Measurements from ENCODE around the gene RPN1.
"Not testable (repeated sequence)": the region's sequence is repeated elsewhere in the genome, so short reads cannot be mapped to it uniquely, and the experiment has no call there.

RPN1 gene

GRCh38 chr3:128650096-128651050 is at the start of gene RPN1:
Gene RPN1 (minus strand): TSS chr3:128650818. CDS start chr3:128650800, 18 bp downstream.
- DNase-seq: peak; percentile 92

- DNase-seq: peak; percentile 22
These were observed 47.8 kb upstream of the RPN1 start for GRCh38 chr3:128698211-128699047.

DNA sequence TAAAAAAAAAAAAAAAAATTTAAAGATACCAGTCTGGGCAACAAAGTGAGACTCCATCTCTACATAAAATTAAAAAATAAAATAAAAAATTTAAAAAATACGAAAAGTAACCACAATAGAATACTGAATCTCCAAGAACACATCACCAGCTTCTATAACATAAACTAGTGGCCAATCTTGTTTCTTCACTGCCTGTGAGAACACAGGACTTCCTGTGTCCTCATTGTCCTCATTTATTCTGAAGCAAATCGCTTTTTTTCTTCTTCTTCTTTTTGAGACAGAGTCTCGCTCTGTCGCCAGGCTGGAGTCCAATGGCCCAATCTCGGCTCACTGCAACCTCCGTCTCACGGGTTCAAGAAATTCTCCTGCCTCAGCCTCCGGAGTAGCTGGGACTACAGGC is 46.7 kb upstream of the RPN1 start:
- DNase-seq: no peak

GRCh38 chr3:128693696-128694095 is 43.1 kb upstream of the RPN1 start:
- DNase-seq: no peak

DNA sequence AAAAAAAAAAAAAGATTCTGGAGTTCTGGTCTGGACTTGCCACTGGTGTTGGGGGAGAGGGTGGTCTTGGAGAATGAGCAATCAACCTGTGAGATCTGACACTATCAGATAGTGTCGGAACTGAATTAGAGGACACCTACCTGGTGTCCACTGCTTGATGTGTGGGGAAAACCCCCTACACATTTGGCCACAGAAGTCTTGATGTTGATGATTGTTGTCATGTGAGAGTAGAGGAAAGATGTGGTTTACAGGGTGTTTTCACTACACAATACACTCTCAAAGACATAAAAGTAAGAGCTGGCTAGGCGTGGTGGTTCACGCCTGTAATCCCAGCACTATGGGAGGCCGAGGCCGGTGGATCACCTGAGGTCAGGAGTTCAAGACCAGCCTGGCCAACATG is 38.4 kb upstream of the RPN1 start:
- no peak for DNase-seq

- DNase-seq: no peak
These were observed 35.8 kb upstream of the RPN1 start for GRCh38 chr3:128686465-128686864.

DNA sequence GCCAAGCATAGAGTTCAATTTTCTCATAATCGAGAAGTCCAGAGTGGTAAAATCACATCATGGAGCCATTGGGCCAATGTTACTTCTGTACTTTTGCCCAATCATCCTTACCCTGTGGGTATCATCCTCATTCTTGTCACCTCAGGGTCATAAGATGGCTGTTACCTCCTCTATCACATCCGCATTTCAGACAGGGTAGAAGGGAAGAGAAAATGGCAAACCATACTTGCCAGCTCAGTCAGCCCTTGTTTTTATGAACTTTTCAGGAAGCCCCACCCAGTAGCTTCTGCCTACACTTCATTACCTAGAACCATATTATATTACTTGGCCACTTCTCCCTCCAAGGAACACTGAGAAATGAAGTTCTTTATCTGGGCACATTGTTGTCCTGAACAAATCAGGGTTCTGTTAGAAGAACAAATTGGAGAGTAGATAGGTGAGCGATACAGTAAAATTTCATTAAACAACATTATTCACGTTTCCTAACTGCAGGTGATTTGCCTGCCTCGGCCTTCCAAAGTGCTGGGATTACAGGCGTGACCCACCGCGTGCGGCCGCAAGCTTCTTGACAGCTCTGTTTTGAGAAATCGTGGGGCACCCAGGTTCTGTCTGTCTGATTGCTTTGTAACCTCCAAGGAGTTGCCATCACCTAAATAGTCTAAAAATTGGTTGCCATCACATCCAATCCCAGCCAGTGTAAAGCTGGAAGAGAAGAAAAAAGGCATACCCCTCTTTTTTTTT is 34.5 kb upstream of the RPN1 start:
- DNase-seq: no peak

DNA sequence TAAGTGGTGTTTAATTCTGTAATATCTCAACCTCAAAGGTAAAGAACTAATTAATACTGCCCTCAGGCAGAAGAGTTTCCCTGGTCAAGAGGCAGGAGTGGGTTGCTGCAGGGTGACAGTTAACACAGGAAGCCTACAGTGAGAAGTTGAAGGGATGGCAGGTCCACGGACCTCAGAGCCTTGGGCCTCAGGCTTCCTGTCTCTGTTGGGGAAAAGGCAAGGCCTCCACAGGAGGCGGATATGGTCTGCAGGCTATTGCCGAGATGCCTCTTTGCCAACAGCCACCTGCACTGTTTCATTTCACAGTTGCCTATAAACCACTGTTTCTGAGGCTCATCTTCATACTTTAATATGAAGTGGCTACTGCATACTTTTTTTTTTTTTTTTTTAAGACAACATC is 33.3 kb upstream of the RPN1 start:
- no peak for DNase-seq

DNA sequence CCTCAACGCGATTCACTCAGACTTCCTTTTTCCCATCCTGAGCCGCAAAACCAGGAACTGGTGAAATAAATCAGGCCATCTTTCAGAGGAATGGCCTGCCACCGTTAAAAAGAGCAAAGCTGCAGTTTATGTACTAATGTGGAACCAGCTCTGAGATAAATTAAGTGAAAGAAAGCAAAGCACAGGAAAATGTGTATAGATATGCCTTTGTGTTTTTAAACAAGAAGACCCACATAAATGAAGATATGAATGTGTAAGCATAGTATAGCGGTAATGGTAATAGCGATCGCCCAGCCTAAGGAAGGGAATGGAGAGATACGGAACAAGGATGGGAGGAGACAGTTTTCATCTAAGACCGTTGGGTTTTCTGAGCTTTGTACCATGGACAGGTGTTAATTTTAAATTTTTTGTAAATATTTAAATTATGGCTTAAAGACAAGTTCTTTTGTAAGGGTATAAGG is 30.8 kb upstream of the RPN1 start:
- no peak for DNase-seq

- peak; percentile 96 for DNase-seq
These were observed 30.2 kb upstream of the RPN1 start for GRCh38 chr3:128680603-128681368.

DNA sequence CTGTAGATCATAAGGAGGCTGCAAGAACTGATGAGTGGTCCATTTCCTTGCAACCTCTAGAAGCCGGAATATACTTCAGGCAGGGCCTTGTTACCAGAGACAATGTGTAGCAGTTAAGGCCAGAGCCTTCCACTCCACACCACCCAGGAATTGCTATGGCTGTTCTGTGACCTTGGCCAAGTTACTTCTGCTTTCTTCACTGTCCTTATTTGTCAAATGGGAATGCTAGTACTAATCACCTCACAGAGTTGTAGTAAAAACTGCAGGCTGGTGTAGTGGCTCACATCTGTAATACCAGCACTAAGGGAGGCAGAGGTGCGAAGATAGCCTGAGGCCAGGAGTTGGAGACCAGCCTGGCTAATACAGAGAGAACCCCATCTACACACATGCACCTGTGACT is 28.7 kb upstream of the RPN1 start:
- no peak for DNase-seq

- DNase-seq: not testable (repeated sequence)
These were observed 25.2 kb upstream of the RPN1 start for GRCh38 chr3:128675802-128676201.

- no peak for DNase-seq
These were observed 23.7 kb upstream of the RPN1 start for GRCh38 chr3:128674161-128674784.

GRCh38 chr3:128667641-128668040 is 17.0 kb upstream of the RPN1 start:
- DNase-seq: no peak

DNA sequence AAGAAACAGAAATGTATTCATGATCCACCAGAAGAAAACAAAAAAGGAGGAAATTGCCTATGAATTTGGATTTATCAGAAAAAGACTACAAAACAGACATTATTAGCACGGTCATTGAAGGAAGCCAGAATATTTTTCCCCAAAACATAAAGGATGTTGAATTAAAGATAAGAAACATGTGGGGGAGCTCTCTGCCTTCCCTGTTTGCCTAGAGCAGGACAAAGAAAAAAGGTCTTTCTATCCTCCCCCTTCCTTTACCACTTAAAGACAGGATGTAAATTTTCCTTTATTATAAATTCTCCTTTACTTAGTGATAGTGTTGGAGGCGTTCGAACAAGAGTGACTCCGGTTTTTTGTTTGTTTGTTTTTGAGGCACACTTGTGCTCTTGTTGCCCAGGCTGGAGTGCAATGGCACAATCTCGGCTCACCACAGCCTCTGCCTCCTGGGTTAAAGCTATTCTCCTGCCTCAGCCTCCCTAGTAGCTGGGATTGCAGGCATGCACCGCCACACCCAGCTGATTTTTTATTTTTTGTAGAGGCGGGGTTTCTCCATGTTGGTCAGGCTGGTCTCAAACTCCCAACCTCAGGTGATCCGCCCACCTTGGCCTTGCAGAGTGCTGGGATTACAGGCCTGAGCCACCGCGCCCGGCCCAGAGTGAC is 14.9 kb upstream of the RPN1 start:
- no peak for DNase-seq

- DNase-seq: no peak
These were observed 12.5 kb upstream of the RPN1 start for GRCh38 chr3:128663151-128663550.

DNA sequence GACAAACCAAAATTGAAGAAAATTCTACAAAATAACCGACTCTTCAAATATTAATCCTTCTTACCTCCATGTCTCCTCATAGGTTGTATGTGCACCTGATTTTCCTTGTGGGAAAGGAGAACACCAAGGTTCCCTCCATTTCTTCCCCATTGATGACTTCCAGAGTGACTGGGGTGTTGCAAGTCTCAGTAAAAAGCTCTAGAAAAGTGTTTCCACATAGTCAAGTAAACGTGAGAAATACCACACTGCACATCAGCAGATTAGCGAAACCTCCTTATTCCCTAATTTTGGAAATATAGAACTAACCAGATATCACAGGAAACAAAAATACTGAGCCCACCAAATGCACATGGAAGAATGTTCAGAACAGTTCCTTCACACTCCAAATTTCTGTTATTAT is 4.9 kb upstream of the RPN1 start:
- no peak for DNase-seq

DNA sequence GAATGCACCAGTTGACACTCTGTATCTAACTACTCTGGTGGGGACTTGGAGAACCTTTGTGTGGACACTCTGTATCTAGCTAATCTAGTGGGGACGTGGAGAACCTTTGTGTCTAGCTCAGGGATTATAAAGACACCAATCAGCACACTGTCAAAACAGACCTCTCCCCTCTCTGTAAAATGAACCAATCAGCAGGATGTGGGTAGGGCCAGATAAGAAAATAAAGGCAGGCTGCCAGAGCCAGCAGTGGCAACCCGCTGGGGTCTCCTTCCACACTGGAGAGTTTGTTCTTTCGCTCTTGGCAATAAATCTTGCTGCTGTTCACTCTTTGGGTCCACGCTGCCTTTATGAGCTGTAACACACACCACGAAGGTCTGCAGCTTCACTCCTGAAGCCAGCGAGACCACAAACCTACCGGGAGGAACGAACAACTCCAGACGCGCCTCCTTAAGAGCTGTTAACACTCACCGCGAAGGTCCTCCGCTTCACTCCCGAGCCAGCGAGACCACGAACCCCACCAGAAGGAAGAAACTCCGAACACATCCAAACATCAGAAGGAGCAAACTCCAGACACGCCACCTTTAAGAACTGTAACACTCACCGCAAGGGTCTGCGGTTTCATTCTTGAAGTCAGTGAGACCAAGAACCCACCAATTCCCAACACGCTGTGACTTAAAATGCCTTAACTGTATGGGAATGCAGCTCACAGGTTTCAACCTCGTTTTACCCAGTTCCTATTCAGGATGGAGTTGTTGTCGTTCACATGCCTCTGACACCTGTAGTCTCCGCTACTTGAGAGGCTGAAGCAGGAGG is 3.6 kb upstream of the RPN1 start:
- DNase-seq: peak; percentile 17

DNA sequence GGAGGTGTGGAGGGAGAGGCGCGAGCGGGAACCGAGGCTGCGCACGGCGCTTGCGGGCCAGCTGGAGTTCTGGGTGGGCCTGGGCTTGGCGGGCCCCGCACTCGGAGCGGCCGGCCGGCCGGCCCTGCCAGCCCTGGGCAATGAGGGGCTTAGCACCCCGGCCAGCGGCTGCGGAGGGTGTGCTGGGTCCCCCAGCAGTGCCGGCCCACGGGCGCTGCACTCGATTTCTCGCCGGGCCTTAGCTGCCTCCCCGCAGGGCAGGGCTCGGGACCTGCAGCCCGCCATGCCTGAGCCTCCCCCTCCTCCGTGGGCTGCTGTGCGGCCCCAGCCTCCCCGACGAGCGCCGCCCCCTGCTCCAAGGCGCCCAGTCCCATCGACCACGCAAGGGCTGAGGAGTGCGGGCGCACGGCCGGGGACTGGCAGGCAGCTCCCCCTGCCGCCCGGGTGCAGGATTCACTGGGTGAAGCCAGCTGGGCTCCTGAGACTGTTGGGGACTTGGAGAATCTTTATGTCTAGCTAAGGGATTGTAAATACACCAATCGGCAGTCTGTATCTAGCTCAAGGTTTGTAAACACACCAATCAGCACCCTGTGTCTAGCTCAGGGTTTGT is 2.9 kb upstream of the RPN1 start:
- DNase-seq: not testable (repeated sequence)
